SK-N-SH treated with all-trans-retinoic acid at 6 μM for 48 hours (cell line): ENCODE data around the gene ACKR2.
"Not testable (repeated sequence)": the region's sequence is repeated elsewhere in the genome, so short reads cannot be mapped to it uniquely, and the experiment has no call there.

Source experiments
- ATAC-seq: fragments of 200-7000 bp; cut with Tn5 transposase; 3 replicates; pipeline ENCODE4 v1.9.1; 2020; ENCODE audit warnings: mild to moderate bottlenecking, moderate library complexity
- ARNTL ChIP-seq: fragments of 450-650 bp; formaldehyde crosslinking; IDR thresholded peaks from 2 replicates; pipeline ENCODE4 v1.5.0; 2020; ENCODE audit warnings: low read depth, mild to moderate bottlenecking, moderate library complexity, borderline replicate concordance
- BACH2 ChIP-seq: fragments of 250-450 bp; sonication (Bioruptor Pico); IDR thresholded peaks from 2 replicates; pipeline ENCODE4 v1.9.0; 2021; ENCODE audit warnings: mild to moderate bottlenecking, borderline replicate concordance
- CSRNP3 ChIP-seq: fragments of 250-450 bp; sonication (Bioruptor Pico); IDR thresholded peaks from 2 replicates; pipeline ENCODE4 v1.5.1; 2021; ENCODE audit warnings: mild to moderate bottlenecking, moderate library complexity
- ESRRG ChIP-seq: fragments of 250-450 bp; sonication (Bioruptor Pico); IDR thresholded peaks from 2 replicates; pipeline ENCODE4 v1.6.1; 2021; ENCODE audit warnings: mild to moderate bottlenecking
- GLIS3 ChIP-seq: fragments of 250-450 bp; sonication (Bioruptor Pico); IDR thresholded peaks from 2 replicates; pipeline ENCODE4 v1.5.0; 2020; ENCODE audit warnings: mild to moderate bottlenecking, moderate library complexity
- ISL1 ChIP-seq: fragments of 250-450 bp; sonication (Bioruptor Pico); IDR thresholded peaks from 2 replicates; pipeline ENCODE4 v2.1.2; 2022; ENCODE audit warnings: mild to moderate bottlenecking, moderate library complexity
- OSR1 ChIP-seq: fragments of 250-450 bp; sonication (Bioruptor Pico); IDR thresholded peaks from 2 replicates; pipeline ENCODE4 v1.8.0; 2022; ENCODE audit warnings: moderate library complexity, mild to moderate bottlenecking, inconsistent platforms
- POU6F1 ChIP-seq: fragments of 250-450 bp; sonication (Bioruptor Pico); IDR thresholded peaks from 2 replicates; pipeline ENCODE4 v1.8.0; 2021; ENCODE audit warnings: low read depth, mild to moderate bottlenecking, moderate library complexity, borderline replicate concordance
- PPARA ChIP-seq: fragments of 250-450 bp; sonication (Bioruptor Pico); IDR thresholded peaks from 2 replicates; pipeline ENCODE4 v1.5.0; 2020; ENCODE audit warnings: mild to moderate bottlenecking, borderline replicate concordance
- RARB ChIP-seq: fragments of 250-450 bp; sonication (Bioruptor Pico); IDR thresholded peaks from 2 replicates; pipeline ENCODE4 v1.8.0; 2021; ENCODE audit warnings: mild to moderate bottlenecking, moderate library complexity
- SNAI2 ChIP-seq: fragments of 250-450 bp; sonication (Bioruptor Pico); IDR thresholded peaks from 2 replicates; pipeline ENCODE4 v1.5.0; 2020; ENCODE audit warnings: mild to moderate bottlenecking, moderate library complexity
- TCF4 ChIP-seq: fragments of 250-450 bp; sonication (Bioruptor Pico); IDR thresholded peaks from 2 replicates; pipeline ENCODE4 v1.8.0; 2021; ENCODE audit warnings: mild to moderate bottlenecking, moderate library complexity, borderline replicate concordance
- TOX ChIP-seq: fragments of 250-450 bp; sonication (Bioruptor Pico); IDR thresholded peaks from 2 replicates; pipeline ENCODE4 v1.8.0; 2021; ENCODE audit warnings: mild to moderate bottlenecking, moderate library complexity, borderline replicate concordance
- TSHZ2 ChIP-seq: fragments of 250-450 bp; sonication (Bioruptor Pico); IDR thresholded peaks from 2 replicates; pipeline ENCODE4 v1.5.0; 2020; ENCODE audit warnings: mild to moderate bottlenecking, moderate library complexity
- ZFP3 ChIP-seq: fragments of 250-450 bp; sonication (Bioruptor Pico); IDR thresholded peaks from 2 replicates; pipeline ENCODE4 v1.5.0; 2020; ENCODE audit warnings: mild to moderate bottlenecking, moderate library complexity
- ZFP30 ChIP-seq: fragments of 450-650 bp; formaldehyde crosslinking; IDR thresholded peaks from 2 replicates; pipeline ENCODE4 v1.5.0; 2022; ENCODE audit warnings: mild to moderate bottlenecking, moderate library complexity
- ZNF70 ChIP-seq: fragments of 450-650 bp; formaldehyde crosslinking; IDR thresholded peaks from 2 replicates; pipeline ENCODE4 v1.5.0; 2020; ENCODE audit warnings: mild to moderate bottlenecking, moderate library complexity
- ZNF8 ChIP-seq: fragments of 450-650 bp; formaldehyde crosslinking; IDR thresholded peaks from 2 replicates; pipeline ENCODE4 v1.5.0; 2020; ENCODE audit warnings: mild to moderate bottlenecking, moderate library complexity
- TF ChIP-seq, protein P1 (sequence below): fragments of 250-450 bp; sonication (Bioruptor Pico); IDR thresholded peaks from 2 replicates; pipeline ENCODE4 v1.8.0; 2020; ENCODE audit warnings: mild to moderate bottlenecking, moderate library complexity, borderline replicate concordance

Gene ACKR2

DNA sequence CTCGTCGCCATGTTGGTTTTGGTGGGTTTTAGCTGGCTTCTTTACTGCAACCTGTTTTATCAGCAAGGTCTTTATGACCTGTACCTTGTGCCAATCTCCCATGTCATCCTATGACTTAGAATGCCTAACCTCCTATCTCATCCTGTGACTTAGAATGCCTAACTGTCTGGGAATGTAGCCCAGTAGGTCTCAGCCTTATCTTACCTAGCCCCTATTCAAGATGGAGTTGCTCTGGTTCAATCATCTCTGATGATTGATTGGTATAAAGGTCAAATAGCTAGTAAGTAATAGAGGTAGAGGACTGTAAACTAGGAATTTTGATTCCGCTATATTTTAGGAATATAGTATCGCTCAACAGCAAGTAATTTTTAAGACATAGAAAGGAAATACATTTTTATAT, 1.3 kb upstream of the ACKR2 start:
- no peak for ATAC-seq
- TF ChIP-seq SNAI2 (CRISPR knock-in tag) (no peak), POU6F1 (CRISPR knock-in tag) (no peak), ZFP30 (CRISPR knock-in tag) (no peak), ZNF8 (CRISPR knock-in tag) (no peak), CSRNP3 (no peak), TCF4 (CRISPR knock-in tag) (no peak), PPARA (CRISPR knock-in tag) (no peak), RARB (CRISPR knock-in tag) (no peak), GLIS3 (no peak), TSHZ2 (CRISPR knock-in tag) (no peak), ZNF70 (no peak), ISL1 (CRISPR knock-in tag) (no peak), ESRRG (no peak), ZFP3 (no peak), TOX (CRISPR knock-in tag) (no peak), ARNTL (CRISPR knock-in tag) (no peak)

GRCh38 chr3:42810706-42811105, 1.5 kb downstream of the ACKR2 start:
- ATAC-seq = not testable (repeated sequence)

GRCh38 chr3:42811118-42811883, 2.1 kb downstream of the ACKR2 start:
- not testable (repeated sequence) for ATAC-seq

GRCh38 chr3:42814246-42814645, 5.0 kb downstream of the ACKR2 start:
- ATAC-seq = no peak

More at GRCh38 chr3:42814246-42814645, 5.0 kb downstream of the ACKR2 start:
- TF ChIP-seq CSRNP3 (no peak), ZNF70 (no peak), TCF4 (CRISPR knock-in tag) (no peak), ZFP3 (no peak), RARB (CRISPR knock-in tag) (no peak), POU6F1 (CRISPR knock-in tag) (no peak), ARNTL (CRISPR knock-in tag) (no peak), TOX (CRISPR knock-in tag) (no peak), BACH2 (CRISPR knock-in tag) (no peak), SNAI2 (CRISPR knock-in tag) (no peak), ZFP30 (CRISPR knock-in tag) (no peak), OSR1 (CRISPR knock-in tag) (no peak), ESRRG (no peak)
- TF ChIP-seq, protein P1, sequence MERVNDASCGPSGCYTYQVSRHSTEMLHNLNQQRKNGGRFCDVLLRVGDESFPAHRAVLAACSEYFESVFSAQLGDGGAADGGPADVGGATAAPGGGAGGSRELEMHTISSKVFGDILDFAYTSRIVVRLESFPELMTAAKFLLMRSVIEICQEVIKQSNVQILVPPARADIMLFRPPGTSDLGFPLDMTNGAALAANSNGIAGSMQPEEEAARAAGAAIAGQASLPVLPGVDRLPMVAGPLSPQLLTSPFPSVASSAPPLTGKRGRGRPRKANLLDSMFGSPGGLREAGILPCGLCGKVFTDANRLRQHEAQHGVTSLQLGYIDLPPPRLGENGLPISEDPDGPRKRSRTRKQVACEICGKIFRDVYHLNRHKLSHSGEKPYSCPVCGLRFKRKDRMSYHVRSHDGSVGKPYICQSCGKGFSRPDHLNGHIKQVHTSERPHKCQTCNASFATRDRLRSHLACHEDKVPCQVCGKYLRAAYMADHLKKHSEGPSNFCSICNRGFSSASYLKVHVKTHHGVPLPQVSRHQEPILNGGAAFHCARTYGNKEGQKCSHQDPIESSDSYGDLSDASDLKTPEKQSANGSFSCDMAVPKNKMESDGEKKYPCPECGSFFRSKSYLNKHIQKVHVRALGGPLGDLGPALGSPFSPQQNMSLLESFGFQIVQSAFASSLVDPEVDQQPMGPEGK (CRISPR knock-in tag) = no peak
